GM18867 (cell line): ENCODE measurements around the gene BCAS3.
"Not testable (repeated sequence)": the region's sequence is repeated elsewhere in the genome, so short reads cannot be mapped to it uniquely, and the experiment has no call there.

Source experiments
- ATAC-seq: cut with Tn5 transposase; IDR thresholded peaks from one replicate; pipeline ENCODE4 v1.9.1; 2021; ENCODE audit warnings: mild to moderate bottlenecking, moderate library complexity; ENCODE audit not compliant: unreplicated experiment

BCAS3 gene

DNA sequence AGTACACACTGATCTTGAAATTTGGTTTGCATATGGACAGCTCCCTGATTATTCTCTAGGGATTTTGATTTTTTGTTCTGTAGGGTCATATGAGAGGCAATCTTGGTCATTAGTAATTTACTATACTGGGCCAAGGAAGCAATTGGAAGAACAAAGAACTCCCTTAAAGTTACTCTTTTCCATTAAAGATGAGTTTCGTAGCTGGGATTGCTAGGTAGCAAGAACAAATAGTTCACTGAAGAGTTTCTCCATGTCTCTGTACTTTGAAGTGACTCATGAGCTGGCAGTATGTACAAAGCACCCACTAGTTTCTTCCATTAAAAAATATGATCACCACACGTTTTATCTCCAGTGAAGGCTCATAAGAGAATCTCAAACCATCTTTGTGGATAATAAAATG, 6.2 kb upstream of the BCAS3 start:
- no peak for ATAC-seq

DNA sequence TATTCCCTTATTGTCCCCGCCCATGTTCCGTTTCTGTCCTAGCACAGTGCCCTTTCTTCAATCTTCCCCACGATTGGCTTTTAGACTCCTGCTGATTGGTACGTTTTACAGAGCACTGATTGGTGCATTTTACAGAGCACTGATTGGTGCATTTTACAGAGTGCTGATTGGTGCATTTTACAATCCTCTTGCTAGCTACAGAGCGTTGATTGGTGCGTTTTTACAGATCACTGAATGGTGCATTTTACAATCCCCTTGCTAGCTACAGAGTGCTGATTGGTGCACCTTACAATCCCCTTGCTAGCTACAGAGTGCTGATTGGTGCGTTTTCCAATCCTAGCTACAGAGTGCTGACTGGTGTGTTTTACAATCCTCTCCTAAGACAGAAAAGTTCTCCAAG, 3.0 kb upstream of the BCAS3 start:
- ATAC-seq, result not testable (repeated sequence)

DNA sequence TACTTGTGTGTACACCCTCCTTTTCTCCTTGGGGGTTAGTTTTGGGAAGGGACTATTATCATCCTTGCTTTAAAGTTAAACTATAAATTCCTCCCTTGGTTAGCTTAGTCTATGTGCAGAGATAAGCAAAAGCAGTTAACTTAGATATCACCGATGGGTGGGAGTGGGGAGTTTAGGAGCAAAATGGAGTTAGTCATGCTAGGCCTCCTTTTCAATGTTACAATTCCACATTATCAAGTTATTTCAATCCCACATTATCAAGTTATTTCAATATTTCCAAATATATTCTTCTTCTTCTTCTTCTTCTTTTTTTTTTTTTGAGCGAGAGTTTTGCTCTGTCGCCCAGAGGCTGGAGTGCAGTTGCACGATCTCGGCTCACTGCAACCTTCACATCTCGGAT, 1.7 kb upstream of the BCAS3 start:
- no peak for ATAC-seq

DNA sequence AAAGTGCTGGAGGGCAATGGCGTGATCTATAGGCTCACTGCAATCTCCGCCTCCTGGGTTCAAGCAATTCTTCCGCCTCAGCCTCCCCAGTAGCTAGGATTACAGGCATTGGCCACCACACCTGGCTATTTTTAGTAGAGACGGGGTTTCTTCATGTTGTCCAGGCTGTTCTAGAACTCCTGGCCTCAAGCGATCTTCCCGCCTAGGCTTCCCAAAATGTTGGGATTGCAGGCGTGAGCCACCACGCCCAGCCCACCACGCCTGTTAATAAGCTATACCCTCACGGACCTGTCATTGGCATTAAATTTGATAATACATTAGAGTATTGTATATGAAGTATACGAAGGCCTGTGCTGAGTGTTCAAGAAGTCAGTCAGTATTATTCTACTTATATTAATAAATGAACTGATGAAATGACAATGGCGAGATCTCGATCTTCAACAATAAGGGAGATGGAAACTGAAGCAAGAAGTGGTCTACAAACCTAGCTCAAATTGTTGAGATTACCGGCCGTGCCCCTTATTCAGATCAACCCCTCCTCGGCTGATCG, 818 bp upstream of the BCAS3 start:
- no peak for ATAC-seq

DNA sequence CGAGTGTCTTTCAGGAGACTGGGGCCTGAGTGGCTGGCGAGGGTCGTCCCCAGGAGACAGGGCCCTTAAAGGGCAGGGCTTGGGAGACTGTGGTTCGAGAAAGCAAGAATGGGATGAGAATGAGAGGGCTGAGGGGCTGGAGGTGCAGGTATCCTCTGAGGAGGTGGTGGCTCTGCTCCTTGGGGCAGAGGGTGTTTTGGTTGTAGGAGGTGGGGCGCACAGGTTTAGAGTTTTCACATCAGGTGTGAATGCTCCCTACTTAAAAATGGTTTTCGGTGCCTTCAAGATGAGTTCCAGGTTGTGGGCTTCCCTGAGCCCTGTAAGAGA, 430 bp downstream of the BCAS3 start:
- peak; percentile 0 for ATAC-seq

DNA sequence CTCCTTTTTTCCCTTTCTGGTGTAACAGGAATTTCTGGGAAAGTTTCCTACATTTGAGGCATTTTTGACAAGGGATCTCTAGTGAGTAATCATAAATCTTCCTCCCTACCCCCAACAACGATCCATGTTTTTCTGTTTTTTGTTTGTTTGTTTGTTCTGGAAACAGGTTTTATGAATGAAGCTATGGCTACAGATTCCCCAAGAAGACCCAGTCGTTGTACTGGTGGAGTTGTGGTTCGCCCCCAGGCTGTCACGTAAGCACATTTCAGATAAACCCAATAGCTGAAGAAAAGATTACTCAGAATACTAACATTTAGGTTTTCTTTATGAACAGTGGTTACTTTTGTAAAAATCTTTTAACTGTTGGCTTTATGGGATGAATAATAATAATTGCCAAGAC, 1.6 kb downstream of the BCAS3 start:
- no peak for ATAC-seq

DNA sequence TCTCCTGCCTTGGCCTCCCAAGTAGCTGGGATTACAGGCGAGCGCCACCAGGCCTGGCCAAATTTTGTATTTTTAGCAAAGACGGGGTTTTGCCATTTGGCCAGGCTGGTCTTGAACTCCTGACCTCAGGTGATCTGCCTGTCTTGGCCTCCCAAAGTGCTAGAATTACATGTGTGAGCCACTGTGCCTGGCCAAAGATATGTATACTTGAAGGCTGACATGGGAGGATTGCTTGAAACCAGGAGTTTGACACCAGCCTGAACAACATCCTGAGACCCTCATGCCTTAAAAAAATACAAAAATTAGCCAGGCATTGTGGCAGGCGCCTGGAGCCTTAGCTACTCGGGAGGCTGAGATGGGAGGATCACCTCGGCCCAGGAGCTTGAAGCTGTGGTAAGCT, 3.1 kb downstream of the BCAS3 start:
- ATAC-seq, result no peak

DNA sequence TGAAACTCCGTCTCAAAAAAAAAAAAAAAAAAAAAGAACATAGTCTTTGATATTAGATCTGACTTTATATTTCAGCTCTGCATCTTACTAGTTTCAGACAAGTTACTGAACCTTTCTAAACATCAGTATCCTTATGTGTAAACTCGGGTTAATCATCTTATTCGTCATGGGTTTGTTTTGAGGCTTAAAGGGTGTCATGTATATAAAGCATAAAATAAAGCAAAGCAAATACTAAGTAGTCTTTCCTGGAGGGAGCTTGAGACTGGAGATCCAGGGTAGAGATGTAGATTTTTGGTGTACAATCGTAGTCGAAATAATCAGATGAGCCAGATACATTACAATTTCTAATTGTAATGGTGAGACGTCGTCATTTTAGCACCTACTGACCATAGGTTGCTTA, 7.8 kb downstream of the BCAS3 start:
- no peak for ATAC-seq

DNA sequence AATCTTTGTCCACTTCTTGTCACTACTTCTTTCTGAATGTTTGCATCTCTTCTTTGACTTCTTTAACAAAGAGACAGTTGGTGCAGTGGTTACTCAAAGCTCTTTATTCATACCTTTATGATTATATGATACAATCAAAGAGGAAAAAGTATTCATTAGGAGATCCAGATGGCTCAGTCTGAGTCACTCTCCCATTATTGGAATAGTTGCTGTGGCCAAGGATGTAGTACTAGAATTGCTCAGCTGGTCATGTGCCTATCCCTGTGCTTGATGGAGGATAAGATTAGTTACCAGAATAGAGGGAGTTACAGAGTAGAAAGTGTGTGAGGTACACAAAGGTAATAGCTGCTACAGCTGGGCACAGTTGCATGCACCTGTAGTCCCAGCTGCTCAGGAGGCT, 18.3 kb downstream of the BCAS3 start:
- ATAC-seq, result no peak

DNA sequence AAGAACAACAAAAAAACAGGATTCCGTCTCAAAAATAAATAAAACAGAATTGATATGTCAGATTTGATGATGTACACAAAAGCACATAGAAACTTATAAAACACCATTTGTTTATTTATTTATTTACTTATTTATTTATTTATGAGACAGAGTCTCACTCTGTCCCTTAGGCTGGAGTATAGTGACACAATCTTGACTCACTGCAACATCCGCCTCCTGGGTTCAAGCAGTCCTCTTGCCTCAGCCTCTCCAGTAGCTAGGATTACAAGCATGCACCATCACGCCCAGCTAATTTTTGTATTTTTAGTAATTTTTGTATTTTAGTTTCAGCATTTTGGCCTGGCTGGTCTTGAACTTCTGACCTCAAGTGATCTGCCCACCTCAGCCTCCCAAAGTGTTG, 21.4 kb downstream of the BCAS3 start:
- ATAC-seq, result no peak

DNA sequence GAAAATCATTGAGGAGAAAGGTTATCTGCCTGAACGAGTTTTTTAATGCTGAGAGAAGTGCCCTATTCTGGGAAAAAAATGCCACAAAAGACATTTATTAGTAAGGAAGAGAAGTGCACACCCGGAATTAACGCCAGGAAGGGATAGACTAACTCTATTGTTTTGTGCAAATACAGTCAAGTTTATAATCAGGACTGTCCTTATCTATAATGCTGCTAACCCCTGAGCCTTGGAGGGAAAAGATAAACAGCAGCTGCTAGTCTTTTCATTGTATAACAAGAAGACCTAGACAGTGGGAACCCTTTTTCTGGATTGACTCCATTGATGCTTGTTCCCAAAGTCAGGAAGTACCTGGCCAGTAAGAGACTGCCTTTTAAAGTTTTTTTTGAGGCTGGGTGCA, 26.5 kb downstream of the BCAS3 start:
- no peak for ATAC-seq

DNA sequence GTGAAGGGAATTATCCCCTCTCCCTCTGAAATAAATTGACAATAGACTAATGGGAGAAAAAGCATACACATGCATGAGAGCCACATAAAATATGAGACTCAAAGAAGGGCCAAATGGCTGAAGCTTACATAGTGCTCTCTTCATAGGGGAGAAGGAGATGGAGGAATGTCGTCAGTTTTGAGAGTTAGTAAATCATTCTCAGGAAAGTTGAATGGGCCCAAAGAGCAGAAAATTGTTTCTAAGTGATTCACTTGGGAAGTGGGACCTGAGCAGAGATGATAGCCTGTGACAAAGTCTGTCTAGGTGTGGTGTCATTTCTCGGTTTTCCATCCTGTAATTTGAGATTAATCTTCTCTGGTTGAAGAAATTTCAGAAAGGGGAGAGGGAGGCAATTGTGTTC, 35.0 kb downstream of the BCAS3 start:
- no peak for ATAC-seq

DNA sequence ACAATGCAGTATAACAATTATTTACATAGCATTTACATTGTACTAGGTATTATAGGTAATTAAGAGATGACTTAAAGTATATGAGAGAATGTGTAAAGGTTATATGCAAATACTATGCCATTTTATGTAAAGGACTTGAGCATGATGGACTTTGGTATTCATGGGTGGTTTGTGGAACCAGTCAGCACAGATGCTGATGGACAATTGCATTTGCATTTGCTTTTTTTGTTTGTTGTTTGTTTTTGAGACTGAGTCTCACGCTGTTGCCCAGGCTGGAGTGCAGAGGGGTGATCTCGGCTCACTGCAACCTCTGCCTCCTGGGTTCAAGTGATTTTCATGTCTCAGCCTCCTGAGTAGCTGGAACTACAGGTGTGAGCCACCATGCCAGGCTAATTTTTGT, 36.0 kb downstream of the BCAS3 start:
- ATAC-seq, result no peak

DNA sequence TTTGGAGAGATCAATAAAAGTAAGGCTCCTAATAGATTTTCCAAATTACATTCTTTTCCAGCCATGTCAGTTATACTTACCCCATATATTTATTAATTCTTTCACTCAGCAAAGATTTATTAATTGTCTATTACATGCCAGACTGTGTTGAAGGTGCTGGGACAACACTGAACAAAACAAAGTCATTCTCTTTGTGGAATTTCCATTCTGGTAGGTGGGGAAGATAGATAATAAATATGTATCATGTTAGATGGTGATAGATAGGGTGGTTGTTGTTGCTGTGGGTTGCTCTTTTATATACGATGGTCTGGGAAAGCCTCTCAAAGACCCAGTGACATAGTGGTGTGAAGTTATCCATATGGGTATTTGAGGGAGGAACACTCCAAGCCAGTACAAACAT, 39.1 kb downstream of the BCAS3 start:
- ATAC-seq, result no peak

DNA sequence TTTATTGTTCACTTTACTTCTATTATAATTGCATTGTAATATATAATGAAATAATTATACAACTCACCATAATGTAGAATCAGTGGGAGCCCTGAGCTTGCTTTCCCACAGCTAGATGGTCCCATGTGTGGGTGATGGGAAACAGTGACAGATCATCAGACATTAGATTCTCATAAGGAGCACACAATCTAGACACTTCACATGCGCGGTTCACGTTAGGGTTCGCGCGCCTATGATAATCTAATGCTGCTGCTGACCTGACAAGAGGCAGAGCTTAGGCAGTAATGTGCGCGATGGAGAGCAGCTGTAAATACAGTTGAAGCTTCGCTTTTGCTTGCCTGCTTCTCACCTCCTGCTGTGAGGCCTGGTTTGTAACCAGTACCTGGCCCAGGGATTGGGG, 40.2 kb downstream of the BCAS3 start:
- no peak for ATAC-seq

DNA sequence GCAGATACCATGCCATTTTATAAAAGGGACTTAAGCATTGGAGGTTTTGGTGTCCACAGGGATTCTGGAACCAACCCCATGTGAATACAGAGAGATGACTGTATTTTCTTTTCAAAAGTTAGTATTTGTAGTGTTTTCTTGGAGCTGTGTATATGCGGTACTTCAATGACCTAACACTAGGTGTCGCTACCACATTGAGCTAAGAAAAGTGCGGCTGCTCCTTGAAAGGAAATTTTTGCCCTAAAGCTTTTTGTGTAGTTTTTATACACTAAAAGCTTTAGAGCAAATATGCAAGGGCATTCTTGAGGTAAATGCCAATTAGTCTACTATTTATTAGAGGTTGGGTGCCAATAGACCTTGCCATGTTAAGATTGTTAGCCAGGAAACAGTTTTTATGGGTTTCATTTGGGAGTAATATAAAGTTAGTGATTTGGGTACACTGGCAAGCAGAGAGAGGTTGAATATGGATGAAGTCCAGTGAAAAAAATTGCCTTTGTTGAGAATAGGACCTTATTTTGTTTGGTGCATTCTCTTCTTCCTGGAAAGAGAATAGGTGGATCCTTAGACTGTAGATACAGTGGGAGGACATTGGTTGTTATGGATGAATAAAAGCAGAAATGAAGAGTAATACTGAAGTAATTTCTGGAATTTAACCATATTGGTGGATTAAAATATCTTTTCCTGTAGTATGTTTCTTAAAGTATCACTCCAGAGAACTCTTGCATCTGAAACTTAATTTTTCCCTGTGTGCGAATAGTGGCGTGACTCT, 43.3 kb downstream of the BCAS3 start:
- no peak for ATAC-seq

DNA sequence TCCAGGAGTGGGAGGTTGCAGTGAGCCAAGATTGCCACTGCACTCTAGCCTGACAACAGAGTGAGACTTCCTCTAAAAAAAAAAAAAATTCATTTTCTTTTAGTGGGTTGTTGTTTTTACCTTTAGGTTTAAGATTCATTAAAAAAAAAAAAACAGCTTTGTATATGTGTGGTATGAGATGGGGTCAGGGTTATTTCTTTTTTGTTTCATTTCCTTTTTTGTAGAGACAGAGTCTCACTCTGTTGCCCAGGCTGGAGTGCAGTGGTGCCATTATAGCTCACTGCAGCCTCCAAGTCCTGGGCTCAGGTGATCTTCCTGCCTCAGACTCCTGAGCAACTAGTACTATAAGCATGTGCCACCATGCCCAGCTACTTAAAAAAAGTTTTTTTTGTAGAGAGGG, 47.0 kb downstream of the BCAS3 start:
- ATAC-seq, result peak; percentile 66

DNA sequence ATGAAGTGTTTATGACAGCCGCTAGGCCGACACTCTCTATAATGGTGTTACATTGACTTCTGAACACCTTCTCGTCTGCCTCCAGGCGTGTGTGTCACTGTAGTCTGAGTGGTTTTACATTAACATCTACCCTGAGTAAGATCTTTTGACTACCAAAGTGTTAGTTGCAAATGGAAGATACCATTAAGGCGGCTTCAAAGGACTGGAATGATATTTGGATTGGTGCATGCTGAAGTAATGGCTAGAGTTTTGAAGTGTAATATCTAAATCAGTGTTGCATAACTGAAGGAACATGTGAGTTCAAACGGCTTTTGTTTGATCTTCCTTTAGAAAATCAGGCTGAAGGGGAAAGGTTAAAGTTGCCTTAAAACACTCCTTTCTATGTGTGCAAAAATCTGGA, 52.2 kb downstream of the BCAS3 start:
- no peak for ATAC-seq

DNA sequence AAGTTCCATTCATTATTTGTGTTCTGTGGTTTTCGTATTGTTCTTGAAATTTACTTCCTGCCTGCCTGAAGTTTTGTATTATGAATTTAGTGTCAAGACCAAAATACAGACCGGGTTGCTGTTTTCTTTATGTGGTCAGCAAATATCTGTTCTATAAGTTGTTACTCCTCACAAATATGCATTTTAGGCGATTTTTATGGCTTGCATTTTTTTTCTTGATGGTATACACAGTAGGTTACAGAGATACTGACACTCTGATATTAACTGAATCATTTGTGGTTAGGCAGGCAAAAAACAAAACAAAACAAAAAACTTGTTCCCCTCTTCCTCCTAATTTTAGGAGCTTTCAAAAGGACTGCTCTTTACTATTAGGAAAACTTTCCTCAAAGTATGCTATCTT, 52.6 kb downstream of the BCAS3 start:
- ATAC-seq, result no peak

DNA sequence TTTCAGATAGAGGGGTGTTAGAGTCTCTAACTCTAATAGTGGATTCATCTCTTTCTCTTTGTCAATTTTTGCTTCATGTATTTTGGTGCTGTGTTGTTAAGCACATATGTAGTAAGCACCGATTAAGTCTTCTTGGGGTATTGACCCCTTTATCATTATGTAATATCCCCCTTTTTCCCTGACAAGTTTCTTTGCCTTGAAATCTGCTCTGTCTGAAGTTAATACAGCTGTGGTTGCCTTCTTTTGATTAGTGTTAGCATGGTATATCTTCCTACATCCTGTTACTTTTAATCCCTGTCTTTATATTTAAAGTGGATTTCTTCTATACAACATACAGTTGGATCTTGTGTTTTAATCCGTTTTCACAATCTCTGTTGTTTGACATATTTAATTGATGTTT, 60.6 kb downstream of the BCAS3 start:
- no peak for ATAC-seq

DNA sequence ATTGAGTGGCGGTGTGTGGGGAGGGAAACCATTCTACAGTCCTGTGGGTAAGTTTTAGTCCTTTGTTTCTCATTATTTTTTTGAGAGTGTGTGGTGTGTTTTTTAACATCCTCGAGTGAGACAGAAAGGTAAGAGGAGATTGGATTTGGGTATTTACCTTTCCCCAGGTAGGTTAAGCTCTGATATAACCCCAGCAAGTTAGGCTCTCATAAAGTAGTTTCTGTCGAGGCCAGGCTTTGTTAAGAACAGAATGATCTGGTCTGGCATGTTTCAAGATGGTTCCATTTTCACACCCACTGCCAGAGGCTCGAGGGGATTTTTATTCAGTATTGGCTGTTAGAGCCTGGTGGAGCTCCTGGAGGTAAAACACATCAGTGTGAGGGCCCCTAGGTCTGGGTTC, 62.9 kb downstream of the BCAS3 start:
- ATAC-seq, result no peak

DNA sequence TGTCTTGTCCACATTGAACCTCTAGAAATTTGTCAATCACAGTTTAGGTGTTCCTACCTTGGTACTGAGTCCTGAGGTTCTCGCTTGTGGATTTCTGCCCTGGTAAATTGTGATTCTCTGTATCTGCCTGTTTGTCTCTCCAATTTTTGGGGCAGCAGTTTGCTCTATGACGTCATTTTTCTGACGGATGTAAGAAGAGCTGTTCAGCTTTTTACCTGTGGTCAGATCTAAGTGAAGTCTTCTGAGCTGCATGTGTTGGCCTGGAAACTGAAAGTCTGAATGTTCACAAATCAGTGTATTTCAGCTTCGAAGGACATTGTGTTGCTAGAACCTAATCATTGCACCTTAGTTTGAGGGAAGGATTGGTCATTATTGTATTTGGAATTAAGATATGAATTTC, 63.4 kb downstream of the BCAS3 start:
- ATAC-seq, result peak; percentile 42

DNA sequence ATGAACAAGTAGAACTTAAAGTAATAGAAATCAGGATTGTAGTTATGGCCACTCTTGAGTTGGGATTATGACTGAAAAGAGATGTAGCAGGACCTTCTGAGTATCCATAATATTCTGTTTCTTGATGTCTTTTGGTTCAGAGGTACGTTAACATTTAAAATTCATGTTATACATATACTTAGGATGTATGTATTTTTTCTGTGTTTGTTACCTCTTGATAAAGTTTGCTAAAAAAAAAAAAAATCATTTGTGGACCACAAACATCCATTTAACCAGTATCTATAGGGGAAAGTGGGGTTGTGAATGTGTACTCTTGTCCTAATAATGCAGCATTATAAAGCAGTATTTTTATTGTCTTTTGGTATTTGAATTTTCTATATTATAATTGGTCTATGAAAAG, 65.6 kb downstream of the BCAS3 start:
- no peak for ATAC-seq
